GM19035 (cell line): Measurements from ENCODE around the gene AHCTF1.

Experiments used
- ATAC-seq: cut with Tn5 transposase; IDR thresholded peaks from one replicate; pipeline ENCODE4 v1.9.1; 2021; ENCODE audit not compliant: unreplicated experiment

The AHCTF1 gene

DNA sequence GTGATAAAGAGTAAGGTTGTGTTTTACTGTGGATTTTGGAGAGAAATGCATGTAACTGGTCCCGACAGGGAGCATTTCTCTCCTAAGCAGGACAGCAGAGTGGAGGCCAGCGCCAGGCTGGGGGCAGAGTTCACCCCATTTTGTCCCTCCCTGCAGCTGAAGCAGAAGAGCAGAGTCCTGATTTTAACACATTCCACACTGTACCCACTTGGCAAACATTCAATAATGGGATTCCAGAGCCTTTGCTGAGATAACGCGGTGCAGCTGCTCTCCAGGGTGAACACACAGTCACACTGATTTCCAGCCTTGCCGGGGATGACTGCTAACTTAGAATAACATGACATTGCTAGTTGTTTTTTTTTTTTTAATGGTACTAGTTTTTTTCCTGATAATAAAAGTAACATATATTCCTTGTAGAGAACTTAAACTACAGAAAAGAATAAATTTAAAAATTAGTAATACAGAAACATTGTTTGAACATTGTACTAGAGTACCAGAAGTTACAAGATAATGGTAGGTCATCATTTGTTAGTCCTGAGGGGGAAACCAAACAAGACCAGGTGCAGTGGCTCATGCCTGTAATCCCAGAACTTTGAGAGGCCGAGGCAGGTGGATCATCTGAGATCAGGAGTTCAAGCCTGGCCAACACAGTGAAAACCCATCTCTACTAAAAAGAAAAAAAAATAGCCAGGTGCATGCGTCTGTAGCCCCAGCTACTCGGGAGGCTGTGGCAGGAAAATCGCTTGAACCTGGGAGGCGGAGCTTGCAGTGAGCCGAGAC, 130.3 kb downstream of the AHCTF1 start:
- ATAC-seq, result no peak

DNA sequence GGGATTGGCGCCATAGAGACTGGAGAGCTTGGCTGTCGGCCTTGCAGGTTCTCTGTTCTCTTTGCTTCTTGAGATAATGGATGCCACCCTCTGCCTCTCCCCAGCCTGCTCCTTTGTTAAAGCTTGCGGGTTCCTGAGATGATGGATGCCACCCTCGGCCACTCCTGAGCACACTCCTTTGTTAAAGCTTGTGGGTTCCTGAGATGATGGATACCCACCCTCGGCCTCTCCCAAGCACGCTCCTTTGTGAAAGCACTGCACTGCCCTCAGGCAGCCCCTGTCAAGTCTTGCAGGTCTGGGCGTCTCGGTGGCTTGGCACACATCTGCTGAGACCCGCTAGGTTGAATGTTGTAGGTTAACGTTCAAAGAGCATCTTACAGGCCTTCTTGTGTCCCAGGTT, 131.0 kb downstream of the AHCTF1 start:
- no peak for ATAC-seq

DNA sequence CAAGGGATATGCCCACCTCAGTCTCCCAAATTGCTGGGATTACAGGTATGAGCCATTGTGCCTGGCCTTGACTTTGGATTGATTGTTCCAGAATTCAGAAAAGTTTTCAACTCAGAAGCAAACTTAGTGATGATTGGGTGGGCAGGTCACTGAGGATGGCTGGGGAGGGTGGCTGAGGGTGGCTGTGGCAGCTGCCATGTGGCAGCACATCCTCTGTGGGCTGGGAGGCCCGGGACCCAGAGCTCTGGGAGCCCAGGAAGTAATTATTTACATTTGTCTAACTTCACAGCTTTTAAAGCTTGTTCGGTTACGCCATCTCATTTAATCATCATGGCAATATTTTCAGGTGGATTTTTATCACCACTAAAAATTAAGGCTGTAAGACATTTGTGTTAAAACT, 131.4 kb downstream of the AHCTF1 start:
- ATAC-seq, result no peak

DNA sequence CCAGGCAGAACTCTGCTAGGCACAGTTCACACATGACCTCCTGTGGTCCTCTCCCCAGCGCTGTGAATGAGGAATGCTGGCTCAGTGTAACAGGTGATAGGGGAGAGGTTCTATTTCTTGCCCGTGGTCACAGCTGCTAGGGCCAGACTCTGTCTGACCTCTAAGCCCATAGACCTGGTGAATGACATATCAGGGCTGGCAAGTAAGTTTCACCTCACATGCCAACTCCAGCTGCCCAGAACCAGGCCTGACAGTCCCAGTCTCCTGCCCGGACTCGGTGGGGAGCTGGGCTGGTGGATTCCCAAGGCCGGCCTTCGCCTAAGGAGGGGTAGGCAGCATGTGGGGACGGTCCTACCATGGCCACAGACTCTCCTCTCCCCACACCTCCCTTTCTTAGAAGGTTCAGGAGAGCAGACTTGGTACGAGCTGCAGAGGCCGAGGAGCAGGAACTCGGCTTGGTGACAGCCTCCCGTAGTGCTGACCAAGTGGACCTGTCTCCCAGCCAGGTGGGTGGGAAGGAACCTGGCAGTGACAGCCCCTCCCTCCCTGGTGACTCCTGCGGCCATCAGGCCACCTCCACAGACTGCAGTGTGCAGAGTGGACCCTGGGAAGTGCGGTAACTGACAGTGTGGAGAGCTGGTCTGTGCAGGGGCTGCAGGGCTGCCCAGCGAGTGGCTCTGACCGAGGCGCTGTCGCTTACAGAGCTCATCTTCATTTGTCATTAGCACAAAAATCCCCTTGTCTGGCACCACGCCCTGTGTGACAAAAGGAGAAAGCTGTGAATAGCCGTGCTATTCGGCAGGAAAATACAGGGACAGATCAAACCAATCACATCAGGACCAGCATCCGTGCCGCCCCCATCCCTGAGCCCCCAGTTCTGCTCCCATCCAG, 132.9 kb downstream of the AHCTF1 start:
- ATAC-seq, result no peak

DNA sequence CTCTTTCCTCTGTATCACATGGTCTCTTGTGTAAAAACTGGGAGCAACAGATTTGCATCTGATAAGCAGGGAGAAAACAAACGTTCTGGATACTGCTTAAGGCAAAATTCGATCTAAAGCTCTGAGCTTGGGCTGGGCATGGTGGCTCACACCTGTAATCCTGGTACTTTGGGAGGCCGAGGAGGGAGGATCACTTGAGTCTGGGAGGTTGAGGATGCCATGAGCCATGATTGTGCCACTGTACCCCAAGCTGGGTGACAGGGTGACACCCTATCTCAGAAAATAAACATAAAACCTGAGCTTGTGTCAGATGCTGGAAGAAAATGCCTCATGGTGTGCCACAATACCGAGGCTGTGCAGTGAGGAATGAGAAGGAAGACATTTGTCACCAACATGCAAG, 133.6 kb downstream of the AHCTF1 start:
- no peak for ATAC-seq

DNA sequence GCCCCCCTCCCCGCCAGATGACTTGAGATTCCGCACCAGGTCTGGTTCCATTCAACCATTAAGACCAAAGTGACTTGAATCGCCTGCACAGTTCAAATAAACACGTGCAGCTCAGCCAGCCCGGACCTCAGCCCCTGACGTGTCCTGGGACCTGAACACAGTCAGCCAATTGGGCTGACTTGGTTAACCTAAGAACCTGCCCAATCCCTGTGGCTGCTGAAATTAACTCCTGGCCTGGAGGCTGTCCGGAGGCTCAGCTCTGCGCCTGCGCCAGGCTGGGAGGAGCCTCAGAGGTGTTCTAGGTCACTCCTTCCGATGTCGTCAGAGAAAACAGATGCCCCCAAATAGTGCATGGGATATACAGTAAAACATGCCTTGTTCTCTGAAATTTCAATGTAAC, 134.2 kb downstream of the AHCTF1 start:
- ATAC-seq, result no peak

DNA sequence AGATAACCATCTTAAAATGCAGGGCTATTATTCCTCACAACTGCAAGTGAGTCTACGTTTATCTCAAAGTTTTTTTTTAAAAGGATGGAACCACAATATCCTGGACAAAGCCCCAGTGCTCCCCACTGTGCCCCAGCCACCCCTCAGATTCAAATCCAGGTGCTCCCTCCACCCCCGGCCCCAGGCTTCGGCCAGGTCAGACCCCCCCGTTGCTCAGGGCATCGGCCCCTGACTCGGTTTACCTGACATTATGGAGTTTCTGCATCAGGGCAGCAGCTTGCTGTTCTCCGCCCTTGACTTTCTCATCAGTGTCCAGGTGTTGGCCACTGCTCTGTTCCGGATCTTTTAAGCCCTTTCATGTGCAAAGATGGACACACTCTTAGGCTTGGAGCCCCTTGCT, 134.6 kb downstream of the AHCTF1 start:
- ATAC-seq, result no peak

DNA sequence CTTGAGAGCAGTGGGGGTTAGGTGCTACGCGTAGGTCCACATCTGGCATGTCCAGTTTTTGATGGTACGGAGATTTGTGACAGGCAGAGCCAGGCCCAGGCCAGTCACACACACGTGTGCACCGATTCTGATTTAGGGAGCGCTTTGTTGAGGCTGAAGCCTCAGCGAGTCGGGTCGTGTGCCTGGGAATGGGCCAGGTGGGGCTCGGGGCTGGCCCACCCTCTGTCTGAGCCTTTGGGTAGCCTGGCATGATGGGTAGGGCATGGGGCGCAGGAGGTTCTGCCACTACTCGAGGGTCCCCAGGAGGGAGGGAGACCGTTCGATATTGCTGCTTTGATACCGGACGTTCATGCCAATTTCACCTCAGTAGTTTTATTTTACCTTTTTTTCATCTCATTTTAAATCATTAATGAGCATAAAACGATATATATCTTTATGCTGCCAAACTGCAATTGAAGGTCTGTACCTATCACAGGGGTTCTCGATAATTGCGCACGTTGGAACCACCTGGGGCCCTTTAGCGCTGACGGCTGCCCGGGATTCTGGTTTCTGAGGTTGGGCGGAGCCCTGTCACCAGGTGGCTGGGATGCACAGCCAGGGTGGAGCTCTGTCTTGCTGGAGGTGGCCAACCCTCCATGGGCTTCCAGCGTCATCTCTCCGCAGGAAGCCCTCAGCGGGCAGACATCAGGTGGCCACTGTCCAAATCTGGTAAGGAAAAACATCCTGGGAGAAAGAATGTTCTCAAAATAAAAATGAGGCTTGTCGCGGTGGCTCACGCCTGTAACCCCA, 135.6 kb downstream of the AHCTF1 start:
- no peak for ATAC-seq

DNA sequence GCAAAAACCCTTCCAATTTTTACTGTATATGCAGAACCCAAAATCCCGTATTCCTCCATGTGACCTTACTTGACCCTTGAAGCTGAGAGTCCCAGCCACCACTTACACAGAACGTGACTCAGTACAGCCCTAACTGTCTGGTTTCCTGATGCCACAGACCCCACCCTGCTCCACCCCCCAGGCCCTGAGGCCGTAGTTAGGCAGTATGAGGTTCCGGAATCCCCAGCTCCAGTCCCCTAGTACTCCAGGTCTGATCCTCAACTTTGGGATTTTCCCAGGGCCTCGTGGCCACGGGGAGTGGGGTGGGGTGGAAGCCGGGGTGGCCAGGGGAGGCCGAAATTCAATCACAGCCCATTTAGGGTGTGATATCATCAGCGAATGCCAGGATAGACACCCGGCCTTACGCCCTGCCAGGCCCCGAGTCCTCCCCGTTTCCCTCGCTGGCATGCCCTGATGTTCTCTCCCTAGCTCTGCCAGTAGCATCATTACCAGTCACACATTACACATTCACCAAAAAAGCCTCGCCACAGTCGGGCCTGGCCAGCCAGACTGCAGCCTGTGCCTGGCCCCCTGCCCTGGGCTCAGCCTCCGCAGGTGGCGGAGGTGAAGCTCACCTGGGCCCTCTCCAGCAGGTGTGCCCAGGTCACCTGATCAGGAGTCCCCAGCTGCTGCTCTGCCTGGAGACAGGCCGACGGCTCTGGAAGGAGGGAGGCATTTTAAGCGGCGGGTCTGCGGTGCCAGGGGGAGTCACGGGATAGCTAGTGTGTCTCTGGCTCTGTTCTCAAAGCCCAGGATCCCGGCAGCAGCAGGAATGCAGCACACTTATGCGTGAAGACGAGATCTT, 136.7 kb downstream of the AHCTF1 start:
- ATAC-seq, result no peak

DNA sequence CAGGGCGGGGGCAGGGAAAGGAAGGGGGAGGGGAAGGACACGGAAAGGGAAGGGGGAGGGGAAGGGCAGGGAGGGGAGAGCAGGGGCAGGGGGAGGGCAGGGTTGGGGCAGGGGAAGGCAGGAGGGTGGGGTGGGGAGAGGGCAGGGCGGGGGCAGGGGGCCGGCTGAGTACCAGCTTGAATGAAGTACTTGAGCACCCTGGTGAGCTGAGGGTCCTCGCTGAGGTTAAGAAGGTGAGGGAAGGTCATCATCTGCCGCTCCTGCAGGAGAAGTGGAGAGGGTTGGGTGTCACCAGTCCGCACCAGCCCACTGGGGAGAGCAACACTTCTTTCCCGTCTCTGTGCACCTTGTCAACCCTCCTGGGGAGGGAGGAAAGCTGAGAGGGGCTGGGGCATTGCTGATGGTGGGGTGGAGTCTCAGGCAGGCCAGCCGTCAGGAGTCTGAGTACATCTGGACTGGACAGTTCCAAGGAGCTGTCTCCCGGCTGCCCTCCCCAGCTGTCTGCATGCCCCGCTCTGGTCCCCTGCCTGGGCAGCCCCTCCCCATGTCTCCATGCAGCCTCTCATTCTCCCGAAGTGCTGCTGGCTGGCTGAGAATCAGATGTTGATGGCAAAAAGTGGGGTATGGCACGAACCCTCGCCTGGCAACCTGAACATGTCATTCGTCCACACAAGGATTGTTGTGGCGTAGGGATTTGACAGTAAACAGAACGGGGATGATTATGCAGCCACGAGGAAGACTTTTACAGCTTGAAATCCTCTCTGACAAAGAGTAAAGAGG, 137.5 kb downstream of the AHCTF1 start:
- no peak for ATAC-seq

DNA sequence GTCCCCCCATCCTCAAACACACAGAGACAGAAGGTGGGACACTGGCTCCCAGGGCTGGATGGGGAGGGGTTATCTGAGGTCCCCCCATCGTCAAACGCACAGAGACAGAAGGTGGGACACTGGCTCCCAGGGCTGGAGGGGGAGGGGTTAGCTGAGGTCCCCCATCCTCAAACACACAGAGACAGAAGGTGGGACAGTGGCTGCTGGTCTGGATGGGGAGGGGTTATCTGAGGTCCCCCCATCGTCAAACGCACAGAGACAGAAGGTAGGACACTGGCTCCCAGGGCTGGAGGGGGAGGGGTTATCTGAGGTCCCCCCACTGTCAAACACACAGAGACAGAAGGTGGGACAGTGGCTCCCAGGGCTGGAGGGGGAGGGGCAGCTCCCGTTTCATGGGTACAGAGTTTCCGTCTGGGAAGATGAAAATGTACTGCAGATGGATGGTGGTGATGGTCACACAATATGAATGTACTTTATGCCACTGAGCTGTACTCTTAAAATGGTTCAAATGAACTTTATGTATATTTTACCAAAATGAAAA, 138.3 kb downstream of the AHCTF1 start:
- ATAC-seq, result no peak

DNA sequence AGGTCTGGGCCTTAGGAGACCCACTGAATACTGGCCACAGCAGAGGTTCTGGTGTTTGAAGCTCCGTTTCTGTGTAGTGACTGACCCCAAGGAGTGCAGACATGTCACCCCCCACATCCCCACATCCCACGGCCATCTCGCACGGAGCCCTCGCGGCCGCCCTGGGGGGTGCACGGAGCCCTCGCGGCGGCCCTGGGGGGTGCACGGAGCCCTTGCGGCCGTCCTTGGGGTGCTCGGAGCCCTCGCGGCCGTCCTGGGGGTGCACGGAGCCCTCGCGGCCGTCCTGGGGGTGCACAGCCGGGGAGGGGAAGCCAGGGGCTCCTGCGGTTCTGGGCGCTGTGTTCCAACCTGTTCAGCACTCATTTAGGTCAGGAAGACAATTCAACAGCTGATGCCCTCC, 139.1 kb downstream of the AHCTF1 start:
- no peak for ATAC-seq

DNA sequence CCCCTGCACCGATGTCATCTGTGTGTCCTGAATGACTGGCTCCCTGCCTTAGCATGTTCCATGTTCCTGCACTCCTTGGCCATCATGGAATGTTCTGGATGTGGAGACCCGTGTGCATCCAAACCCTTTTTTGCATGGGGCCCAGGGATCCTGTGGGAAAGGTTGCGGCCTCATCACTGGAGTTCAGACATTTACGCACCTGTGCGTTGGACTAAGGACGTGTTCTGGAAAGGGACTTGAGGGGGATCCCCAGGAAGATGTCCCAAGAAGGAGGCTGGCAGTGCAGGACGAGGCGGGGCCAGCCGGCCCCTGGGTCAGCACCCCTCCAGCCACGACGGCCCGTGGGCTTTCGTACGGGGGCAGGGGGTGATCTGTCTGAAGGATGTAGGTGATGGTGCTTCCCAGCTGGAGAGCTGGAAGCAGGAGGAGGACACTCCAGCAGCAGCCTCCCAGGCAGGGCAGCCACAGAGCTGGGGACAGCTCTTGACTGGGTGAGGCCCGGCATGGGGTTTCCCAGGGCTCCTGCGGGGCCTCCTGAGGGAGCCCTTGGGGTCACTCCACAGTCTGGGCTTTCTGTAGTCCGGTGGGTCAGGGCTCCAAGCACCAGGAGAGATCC, 140.3 kb downstream of the AHCTF1 start:
- no peak for ATAC-seq

DNA sequence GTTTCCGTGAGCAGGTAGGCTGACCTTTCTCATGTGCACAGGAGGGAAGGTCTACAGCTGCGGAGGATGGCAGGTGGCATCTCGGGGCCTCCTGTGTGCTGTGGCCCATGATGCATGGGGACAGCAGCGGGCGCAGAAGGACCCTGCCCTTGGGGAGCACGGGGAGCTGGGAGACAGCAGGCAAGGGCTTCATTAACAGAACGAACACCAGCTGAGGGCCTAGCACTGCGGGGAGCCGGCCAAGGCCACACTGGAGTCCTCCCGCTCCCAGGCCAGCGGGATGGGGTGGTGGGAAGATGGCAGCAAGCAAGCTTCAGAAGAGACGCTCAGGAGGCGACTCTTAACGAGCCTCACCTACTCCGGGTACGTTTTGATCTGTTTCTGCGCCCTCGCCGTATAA, 140.9 kb downstream of the AHCTF1 start:
- ATAC-seq, result no peak

DNA sequence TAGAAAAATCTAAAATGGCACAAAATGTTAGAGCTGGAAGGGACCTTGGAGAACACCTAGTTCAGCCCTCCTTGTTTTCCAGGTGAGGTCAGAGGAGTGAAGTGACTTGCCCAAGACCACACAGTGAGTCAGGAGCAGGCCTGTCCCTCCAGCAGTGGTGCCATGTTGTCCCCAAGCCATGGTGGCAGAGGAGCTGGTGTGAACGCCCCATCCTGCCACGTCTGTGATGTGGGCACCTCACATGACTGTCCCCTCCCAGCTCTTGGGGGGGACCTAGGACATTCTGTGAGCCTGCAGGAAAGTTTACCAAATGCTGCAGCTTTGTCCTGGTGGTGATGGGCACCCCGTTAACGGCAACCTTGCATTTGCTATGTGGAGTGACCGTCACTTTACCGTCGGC, 141.4 kb downstream of the AHCTF1 start:
- no peak for ATAC-seq

DNA sequence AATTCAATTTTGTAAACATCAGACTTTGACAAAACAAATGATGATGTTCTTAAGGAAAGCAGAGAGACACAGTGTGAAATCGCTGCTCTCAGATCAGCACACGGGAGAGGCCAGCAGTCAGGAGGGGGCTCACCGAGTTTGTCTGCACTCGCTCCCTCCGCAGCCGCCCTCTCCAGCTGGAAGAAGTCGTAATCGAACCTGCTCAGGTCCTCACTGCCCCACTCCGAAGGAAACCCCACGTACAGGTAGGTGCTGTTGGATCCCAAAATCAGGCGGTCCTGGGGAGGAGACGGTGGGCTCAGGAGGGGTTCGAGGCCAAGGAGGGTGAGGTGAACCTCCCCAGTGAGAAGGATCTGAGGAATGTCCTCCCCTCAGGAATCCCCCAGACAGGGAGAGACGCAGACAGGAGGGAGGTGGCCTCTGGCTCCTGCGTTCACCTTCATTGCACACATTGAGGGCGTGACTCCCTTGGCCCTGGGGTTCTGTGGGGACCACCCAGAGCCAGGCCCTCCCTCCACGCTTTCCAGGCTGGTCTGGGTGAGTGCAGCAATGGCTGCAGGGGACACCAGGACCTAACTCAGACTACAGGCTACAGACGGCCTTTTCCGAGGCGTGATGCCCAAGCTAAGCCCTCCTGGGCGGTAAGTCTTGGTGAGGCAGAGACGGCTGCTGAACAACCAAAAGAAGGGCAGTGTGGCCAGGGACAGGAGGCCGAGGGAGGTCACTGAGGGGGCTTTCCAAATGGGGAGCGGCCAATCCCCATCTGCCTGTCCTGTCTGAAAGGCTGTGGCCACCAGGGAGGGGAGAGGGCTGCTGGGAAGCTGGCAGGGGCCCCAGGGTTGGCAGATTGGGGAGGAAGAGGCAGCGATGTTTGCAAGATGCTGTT, 142.1 kb downstream of the AHCTF1 start:
- ATAC-seq, result no peak
